ENCODE measurements around the gene TRMT13. TPM values are rescaled to one million over a fixed set of nuclear protein-coding genes. Genes with fewer than 3 reads are reported as not detected.

TRMT13 gene
- polyA plus RNA-seq, 1 of the 3 experiments (the other 2 are of a cell fraction), result 7.6 TPM

DNA sequence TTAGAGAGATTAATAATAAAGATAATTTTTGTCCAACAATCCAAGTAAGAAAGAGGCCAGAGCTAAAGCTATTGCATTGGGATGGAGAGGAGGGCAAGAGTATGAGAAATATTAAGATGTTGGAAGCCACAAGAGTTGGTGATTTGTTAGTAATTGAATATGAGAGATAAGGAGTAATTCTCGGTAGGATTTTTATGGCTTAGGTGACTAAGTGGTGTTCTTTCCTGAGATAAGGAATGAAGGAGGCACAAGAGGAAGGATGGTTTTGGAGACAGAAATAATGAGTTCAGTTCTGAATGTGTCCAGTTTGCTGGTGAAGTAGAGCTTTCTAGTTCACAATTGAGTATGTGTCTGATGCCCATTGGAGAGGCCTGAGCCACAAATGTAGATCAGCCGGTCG is 9.4 kb downstream of the TRMT13 start:
- H3F3A ChIP-seq (replicated peaks; ENCODE audit: insufficient read depth), result peaks cover 5% of the 10 kb centered on the region
- ChIA-PET POLR2A (no interaction called here), CTCF (no interaction called here)
- DNase-seq, result no peak
- H3K27ac ChIP-seq (ENCODE audit: low read depth in 2 of 2, low read length in 1 of 2), result no peak overlapping the region
- H2AFZ ChIP-seq (ENCODE audit: low read depth), result no peak overlapping the region
- H3K9me3 ChIP-seq, result no peaks in the 10 kb centered on the region
- H3K36me3 ChIP-seq (replicated peaks in 1 of 2; ENCODE audit: control insufficient read depth in 1 of 2, insufficient read depth in 2 of 2, low read length in 1 of 2), result peaks cover 94 to 97% of the 10 kb centered on the region in 2 experiments
- H3K27me3 ChIP-seq (ENCODE audit: insufficient read depth), result no peaks in the 10 kb centered on the region
- 94% methylated on average over 3 of the region's 3 CpGs for WGBS (ENCODE audit: low lambda C conversion rate)
- no peaks in the 10 kb centered on the region; the same call in 1 of the 2 replicates for H3K79me2 ChIP-seq (ENCODE audit: insufficient read depth)
- no peaks in the 10 kb centered on the region; a peak in 1 of 4 replicates for H3K4me1 ChIP-seq (ENCODE audit: control insufficient read depth in 1 of 2, insufficient read depth in 2 of 2, low read depth in 1 of 2, low read length in 1 of 2)
- H3K4me3 ChIP-seq (ENCODE audit: low read depth in 2 of 2, low read length in 1 of 2), result no peak overlapping the region
- H3K9ac ChIP-seq, result no peak overlapping the region
- no peak overlapping the region for H3K4me2 ChIP-seq
- H4K20me1 ChIP-seq (ENCODE audit: insufficient read depth), result no peaks in the 10 kb centered on the region
- TF ChIP-seq YY1 (IDR thresholded peaks at IDR 0.05; ENCODE audit: low read depth), result no peak
- TF ChIP-seq, protein P1, sequence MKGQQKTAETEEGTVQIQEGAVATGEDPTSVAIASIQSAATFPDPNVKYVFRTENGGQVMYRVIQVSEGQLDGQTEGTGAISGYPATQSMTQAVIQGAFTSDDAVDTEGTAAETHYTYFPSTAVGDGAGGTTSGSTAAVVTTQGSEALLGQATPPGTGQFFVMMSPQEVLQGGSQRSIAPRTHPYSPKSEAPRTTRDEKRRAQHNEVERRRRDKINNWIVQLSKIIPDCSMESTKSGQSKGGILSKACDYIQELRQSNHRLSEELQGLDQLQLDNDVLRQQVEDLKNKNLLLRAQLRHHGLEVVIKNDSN (IDR thresholded peaks at IDR 0.05; ENCODE audit: borderline replicate concordance, low read depth), result no peak
- no peaks in the 10 kb centered on the region for H3K9me2 ChIP-seq

DNA sequence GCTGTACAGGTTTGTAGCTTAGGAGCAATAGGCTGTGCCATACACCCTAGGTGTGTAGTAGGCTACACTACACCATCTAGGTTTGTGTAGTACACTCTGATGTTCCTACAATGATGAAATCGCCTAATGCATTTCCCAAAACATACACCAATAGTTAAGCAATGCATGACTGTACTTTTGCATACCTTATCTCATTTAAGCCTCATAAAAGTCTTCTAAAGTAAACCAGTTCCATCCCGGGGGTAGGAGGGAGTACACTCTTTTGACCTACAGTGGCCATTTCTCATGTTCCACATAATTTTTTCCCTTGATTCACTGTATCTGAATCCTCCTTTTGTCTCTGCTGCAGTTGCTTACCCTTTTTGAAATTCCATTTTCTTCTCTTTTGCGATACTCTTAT is 12.2 kb downstream of the TRMT13 start:
- no peaks in the 10 kb centered on the region; a peak in 1 of 4 replicates for H3K4me1 ChIP-seq (ENCODE audit: control insufficient read depth in 1 of 2, insufficient read depth in 2 of 2, low read depth in 1 of 2, low read length in 1 of 2)
- H2AFZ ChIP-seq (ENCODE audit: low read depth), result no peak overlapping the region
- H3K4me2 ChIP-seq, result no peak overlapping the region
- H3K27me3 ChIP-seq (ENCODE audit: insufficient read depth), result no peaks in the 10 kb centered on the region
- H3K9me3 ChIP-seq, result no peaks in the 10 kb centered on the region
- TF ChIP-seq IRF3 (IDR thresholded peaks at IDR 0.05; ENCODE audit: low read depth, low read length) (no peak), NRF1 (IDR thresholded peaks at IDR 0.05; ENCODE audit: low read depth, low read length) (no peak), SIN3A (IDR thresholded peaks at IDR 0.05; ENCODE audit: borderline replicate concordance, low read depth, low read length) (no peak), CTCF (IDR thresholded peaks at IDR 0.05) (no peak), TAF1 (IDR thresholded peaks at IDR 0.05; ENCODE audit: borderline replicate concordance, low read depth, low read length) (no peak), FOXM1 (IDR thresholded peaks at IDR 0.05; ENCODE audit: low read depth) (no peak), YY1 (IDR thresholded peaks at IDR 0.05; ENCODE audit: low read depth) (no peak), RAD21 (IDR thresholded peaks at IDR 0.05; ENCODE audit: low read length) (no peak), EP300 (IDR thresholded peaks at IDR 0.05; ENCODE audit: borderline replicate concordance in 1 of 2, low read depth in 1 of 2, low read length in 1 of 2) (no peak)
- TF ChIP-seq, protein P2, sequence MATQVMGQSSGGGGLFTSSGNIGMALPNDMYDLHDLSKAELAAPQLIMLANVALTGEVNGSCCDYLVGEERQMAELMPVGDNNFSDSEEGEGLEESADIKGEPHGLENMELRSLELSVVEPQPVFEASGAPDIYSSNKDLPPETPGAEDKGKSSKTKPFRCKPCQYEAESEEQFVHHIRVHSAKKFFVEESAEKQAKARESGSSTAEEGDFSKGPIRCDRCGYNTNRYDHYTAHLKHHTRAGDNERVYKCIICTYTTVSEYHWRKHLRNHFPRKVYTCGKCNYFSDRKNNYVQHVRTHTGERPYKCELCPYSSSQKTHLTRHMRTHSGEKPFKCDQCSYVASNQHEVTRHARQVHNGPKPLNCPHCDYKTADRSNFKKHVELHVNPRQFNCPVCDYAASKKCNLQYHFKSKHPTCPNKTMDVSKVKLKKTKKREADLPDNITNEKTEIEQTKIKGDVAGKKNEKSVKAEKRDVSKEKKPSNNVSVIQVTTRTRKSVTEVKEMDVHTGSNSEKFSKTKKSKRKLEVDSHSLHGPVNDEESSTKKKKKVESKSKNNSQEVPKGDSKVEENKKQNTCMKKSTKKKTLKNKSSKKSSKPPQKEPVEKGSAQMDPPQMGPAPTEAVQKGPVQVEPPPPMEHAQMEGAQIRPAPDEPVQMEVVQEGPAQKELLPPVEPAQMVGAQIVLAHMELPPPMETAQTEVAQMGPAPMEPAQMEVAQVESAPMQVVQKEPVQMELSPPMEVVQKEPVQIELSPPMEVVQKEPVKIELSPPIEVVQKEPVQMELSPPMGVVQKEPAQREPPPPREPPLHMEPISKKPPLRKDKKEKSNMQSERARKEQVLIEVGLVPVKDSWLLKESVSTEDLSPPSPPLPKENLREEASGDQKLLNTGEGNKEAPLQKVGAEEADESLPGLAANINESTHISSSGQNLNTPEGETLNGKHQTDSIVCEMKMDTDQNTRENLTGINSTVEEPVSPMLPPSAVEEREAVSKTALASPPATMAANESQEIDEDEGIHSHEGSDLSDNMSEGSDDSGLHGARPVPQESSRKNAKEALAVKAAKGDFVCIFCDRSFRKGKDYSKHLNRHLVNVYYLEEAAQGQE (IDR thresholded peaks at IDR 0.05; ENCODE audit: low read depth, low read length), result no peak
- TF ChIP-seq, protein P3, sequence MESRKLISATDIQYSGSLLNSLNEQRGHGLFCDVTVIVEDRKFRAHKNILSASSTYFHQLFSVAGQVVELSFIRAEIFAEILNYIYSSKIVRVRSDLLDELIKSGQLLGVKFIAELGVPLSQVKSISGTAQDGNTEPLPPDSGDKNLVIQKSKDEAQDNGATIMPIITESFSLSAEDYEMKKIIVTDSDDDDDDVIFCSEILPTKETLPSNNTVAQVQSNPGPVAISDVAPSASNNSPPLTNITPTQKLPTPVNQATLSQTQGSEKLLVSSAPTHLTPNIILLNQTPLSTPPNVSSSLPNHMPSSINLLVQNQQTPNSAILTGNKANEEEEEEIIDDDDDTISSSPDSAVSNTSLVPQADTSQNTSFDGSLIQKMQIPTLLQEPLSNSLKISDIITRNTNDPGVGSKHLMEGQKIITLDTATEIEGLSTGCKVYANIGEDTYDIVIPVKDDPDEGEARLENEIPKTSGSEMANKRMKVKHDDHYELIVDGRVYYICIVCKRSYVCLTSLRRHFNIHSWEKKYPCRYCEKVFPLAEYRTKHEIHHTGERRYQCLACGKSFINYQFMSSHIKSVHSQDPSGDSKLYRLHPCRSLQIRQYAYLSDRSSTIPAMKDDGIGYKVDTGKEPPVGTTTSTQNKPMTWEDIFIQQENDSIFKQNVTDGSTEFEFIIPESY (IDR thresholded peaks at IDR 0.05; ENCODE audit: borderline replicate concordance, low read depth), result no peak
- no peak for DNase-seq
- H3K9ac ChIP-seq, result no peak overlapping the region
- no peaks in the 10 kb centered on the region for H3K79me2 ChIP-seq (ENCODE audit: insufficient read depth)
- H3K36me3 ChIP-seq (replicated peaks in 1 of 2; ENCODE audit: control insufficient read depth in 1 of 2, insufficient read depth in 2 of 2, low read length in 1 of 2), result peaks cover 92 to 98% of the 10 kb centered on the region in 2 experiments
- no peak overlapping the region for H3K27ac ChIP-seq (ENCODE audit: low read depth in 2 of 2, low read length in 1 of 2)
- no peak overlapping the region for H3K4me3 ChIP-seq (ENCODE audit: low read depth in 2 of 2, low read length in 1 of 2)
- no peaks in the 10 kb centered on the region for H4K20me1 ChIP-seq (ENCODE audit: insufficient read depth)
- no peaks in the 10 kb centered on the region for H3K9me2 ChIP-seq
- 98% methylated on average over 3 of the region's 3 CpGs for WGBS (ENCODE audit: low lambda C conversion rate)
- ChIA-PET POLR2A (no interaction called here), CTCF (interaction anchor here (0.6 to 1.5 kb wide), 2 partner anchors 70 to 310 kb away, joined by 3 read pairs; no protein-coding TSS in a partner anchor)
- H3F3A ChIP-seq (replicated peaks; ENCODE audit: insufficient read depth), result peaks cover 5% of the 10 kb centered on the region
